Astrocyte of the spinal cord (primary cell): ENCODE data around the gene RHBDF2.

Source experiments
- DNase-seq: peaks from one replicate; pipeline ENCODE4 v3.0.0; 2011; ENCODE audit warnings: low read depth, low spot score
- H3K4me3 ChIP-seq: 2 replicates; pipeline ENCODE4 v1.5.1; 2011; ENCODE audit warnings: low read depth, mild to moderate bottlenecking, low read length, moderate library complexity
- in situ Hi-C: cut with HindIII; loops from 2 replicates; pipeline ENCODE4 v1.10.0; 2017; ENCODE audit warnings: low sequenced_read_pairs
- TF ChIP-seq, protein P1 (sequence below): IDR thresholded peaks from 2 replicates; pipeline ENCODE4 v1.5.1; 2012; ENCODE audit warnings: low read depth, mild to moderate bottlenecking, low read length, inconsistent platforms

RHBDF2 gene

DNA sequence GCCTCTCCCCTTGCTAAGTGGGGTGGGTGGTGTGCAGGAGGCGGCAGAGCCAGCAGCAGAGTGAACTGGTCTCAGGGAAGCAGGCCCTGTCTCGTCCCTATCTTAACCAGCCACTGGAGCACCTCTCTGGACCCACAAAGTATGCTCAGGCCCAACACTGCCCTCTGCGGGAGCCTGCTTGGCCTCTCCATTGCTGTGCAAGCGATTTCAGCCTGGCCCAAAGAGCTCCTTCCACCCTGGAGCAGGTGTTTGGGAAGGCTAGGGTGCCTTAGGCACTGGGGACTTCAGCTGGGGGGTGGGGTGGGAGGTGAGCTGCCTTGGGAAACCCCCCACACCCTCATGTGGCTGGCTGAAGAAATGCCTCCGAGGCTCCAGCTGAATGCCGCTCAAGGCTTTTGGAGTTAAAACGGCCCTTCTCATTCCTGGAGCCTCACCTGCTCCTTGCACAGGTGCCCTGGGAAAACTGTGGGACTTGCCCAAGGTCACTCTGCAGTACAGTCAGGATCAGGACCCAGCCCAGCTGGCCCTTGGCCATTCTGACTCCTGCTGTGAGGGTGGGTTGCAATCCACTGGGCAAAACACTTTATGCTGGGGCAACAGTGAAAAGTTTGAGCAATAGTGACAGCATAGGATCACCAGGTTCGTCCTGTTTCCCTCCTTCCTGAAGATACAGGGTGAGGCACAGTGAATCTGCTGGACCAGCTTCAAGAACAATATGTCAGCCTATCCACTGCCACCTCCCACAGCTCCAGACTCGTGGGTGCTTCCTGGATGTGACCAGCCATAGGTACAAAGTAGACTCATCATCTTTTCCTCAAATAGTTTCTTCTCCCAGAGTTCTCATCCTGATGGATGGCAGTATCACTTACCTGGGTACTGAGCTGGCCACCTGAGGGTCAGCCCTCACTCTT is 42.4 kb downstream of the RHBDF2 start:
- DNase-seq, result peak; percentile 50
- no peak overlapping the region for H3K4me3 ChIP-seq
- TF ChIP-seq, protein P1, sequence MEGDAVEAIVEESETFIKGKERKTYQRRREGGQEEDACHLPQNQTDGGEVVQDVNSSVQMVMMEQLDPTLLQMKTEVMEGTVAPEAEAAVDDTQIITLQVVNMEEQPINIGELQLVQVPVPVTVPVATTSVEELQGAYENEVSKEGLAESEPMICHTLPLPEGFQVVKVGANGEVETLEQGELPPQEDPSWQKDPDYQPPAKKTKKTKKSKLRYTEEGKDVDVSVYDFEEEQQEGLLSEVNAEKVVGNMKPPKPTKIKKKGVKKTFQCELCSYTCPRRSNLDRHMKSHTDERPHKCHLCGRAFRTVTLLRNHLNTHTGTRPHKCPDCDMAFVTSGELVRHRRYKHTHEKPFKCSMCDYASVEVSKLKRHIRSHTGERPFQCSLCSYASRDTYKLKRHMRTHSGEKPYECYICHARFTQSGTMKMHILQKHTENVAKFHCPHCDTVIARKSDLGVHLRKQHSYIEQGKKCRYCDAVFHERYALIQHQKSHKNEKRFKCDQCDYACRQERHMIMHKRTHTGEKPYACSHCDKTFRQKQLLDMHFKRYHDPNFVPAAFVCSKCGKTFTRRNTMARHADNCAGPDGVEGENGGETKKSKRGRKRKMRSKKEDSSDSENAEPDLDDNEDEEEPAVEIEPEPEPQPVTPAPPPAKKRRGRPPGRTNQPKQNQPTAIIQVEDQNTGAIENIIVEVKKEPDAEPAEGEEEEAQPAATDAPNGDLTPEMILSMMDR, result peak; percentile 75
- in situ Hi-C loops, result no loop called here

- TF ChIP-seq, protein P1, result no peak
- DNase-seq, result no peak
- in situ Hi-C loops, result no loop called here
- H3K4me3 ChIP-seq, result no peak overlapping the region
Observed at GRCh38 chr17:76453431-76453743, 47.8 kb downstream of the RHBDF2 start.

GRCh38 chr17:76452660-76453430 is 48.4 kb downstream of the RHBDF2 start, which contains the start of gene UBE2O:
TSS of gene UBE2O (minus strand) at chr17:76453152. CDS start at chr17:76453141, 11 bp downstream.
- DNase-seq, result peak; percentile 78
- H3K4me3 ChIP-seq, result peak within 1 kb of the TSS; percentile 65
- TF ChIP-seq, protein P1, result peak; percentile 47
- in situ Hi-C loops, result no loop called here

GRCh38 chr17:76452127-76452659 is 49.0 kb downstream of the RHBDF2 start:
- peak overlapping the region; percentile 65 for H3K4me3 ChIP-seq
- TF ChIP-seq, protein P1, result no peak
- in situ Hi-C loops, result no loop called here
- DNase-seq, result no peak

DNA sequence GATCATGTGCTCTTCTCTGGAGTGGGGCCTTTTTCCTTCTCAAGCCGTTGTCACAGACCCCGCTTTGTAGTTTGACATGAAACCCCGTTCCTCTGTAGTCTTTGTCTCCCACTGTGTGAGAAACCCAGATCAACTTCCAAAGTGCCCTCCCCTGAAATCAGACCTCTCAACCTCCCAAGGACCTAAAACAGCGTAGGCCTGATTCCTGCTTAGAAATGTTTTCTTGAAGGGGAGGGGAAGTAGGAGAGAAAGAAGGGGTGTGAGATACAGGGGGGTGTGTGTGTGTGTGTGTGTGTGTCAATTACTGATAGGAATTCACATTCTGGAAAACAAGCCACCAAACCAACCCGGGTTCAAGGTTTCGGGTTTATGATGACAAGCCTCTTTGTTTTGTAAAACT is 49.7 kb downstream of the RHBDF2 start:
- in situ Hi-C loops, result no loop called here
- no peak for DNase-seq
- H3K4me3 ChIP-seq, result peak overlapping the region; percentile 65
- TF ChIP-seq, protein P1, result no peak

- TF ChIP-seq, protein P1, result no peak
- DNase-seq, result no peak
- in situ Hi-C loops, result no loop called here
- no peak overlapping the region for H3K4me3 ChIP-seq
Observed at GRCh38 chr17:76449126-76449525, 52.1 kb downstream of the RHBDF2 start.
